CD4-positive, alpha-beta memory T cell (primary cell): Measurements from ENCODE around the gene POP4. TPM values are rescaled to one million over a fixed set of nuclear protein-coding genes. Genes with fewer than 3 reads are reported as not detected.
A peak's percentile ranks its signal among the peaks of the same experiment; 100 is the strongest.

Experiments
- CTCF ChIA-PET: fragments of 350-600 bp; sonication (Branson Sonifier 250); formaldehyde crosslinking; loops from one replicate; lab custom pipeline; 2021; ENCODE audit warnings: inconsistent platforms; ENCODE audit not compliant: partially characterized antibody; lab: Charles Lee
- POLR2A ChIA-PET: fragments of 350-600 bp; sonication (Branson Sonifier 250); formaldehyde crosslinking; loops from one replicate; lab custom pipeline; 2021; ENCODE audit not compliant: partially characterized antibody; lab: Charles Lee
- DNase-seq, 5 donors: peaks; one replicate each; pipeline versions ENCODE4 v3.0.0 to v3.0.0-alpha.2; 2020 to 2022; ENCODE audit warnings: mixed read lengths in 1 of 5
- H3K27ac ChIP-seq: one replicate; pipeline ENCODE4 v1.7.0; 2013; ENCODE audit warnings: low read depth, low read length
- H3K27me3 ChIP-seq: 2 replicates; pipeline ENCODE4 v1.7.0; 2013; ENCODE audit warnings: mild to moderate bottlenecking, low read length, moderate library complexity; ENCODE audit not compliant: insufficient read depth
- H3K36me3 ChIP-seq: 2 replicates; pipeline ENCODE4 v1.7.0; 2013; ENCODE audit warnings: mild to moderate bottlenecking, low read length, moderate library complexity; ENCODE audit not compliant: insufficient read depth
- H3K4me1 ChIP-seq: 2 replicates; pipeline ENCODE4 v1.7.0; 2013; ENCODE audit warnings: mild to moderate bottlenecking, low read length, moderate library complexity; ENCODE audit not compliant: insufficient read depth
- H3K4me3 ChIP-seq, 2 donors: one replicate each; pipeline ENCODE4 v1.7.0; 2013; ENCODE audit warnings: low read length in 2 of 2, mild to moderate bottlenecking in 1 of 2
- H3K9me3 ChIP-seq, 2 donors: one replicate each; pipeline ENCODE4 v1.7.0; 2013; ENCODE audit warnings: low read length in 2 of 2, control low read depth in 1 of 2; ENCODE audit not compliant: control insufficient read depth in 1 of 2
- H3K27ac Mint-ChIP-seq, 7 donors: one replicate each; pipeline ENCODE4 v1.8.0; 2020 to 2021; ENCODE audit warnings: mixed read lengths in 7 of 7, mild to moderate bottlenecking in 6 of 7, inconsistent platforms in 3 of 7, moderate library complexity in 3 of 7
- H3K27me3 Mint-ChIP-seq, 2 donors: one replicate each; pipeline ENCODE4 v1.8.0; 2020 to 2021; ENCODE audit warnings: mixed read lengths in 2 of 2
- H3K36me3 Mint-ChIP-seq, 2 donors: one replicate each; pipeline ENCODE4 v1.8.0; 2020 to 2021; ENCODE audit warnings: mixed read lengths in 2 of 2, inconsistent platforms in 1 of 2, mild to moderate bottlenecking in 1 of 2
- H3K4me1 Mint-ChIP-seq, 4 donors: one replicate each; pipeline ENCODE4 v1.8.0; 2020 to 2021; ENCODE audit warnings: mixed read lengths in 4 of 4, mild to moderate bottlenecking in 1 of 4
- H3K4me3 Mint-ChIP-seq, 8 donors: one replicate each; pipeline ENCODE4 v1.8.0; 2020 to 2021; ENCODE audit warnings: mixed read lengths in 8 of 8, mild to moderate bottlenecking in 7 of 8, moderate library complexity in 6 of 8, inconsistent platforms in 3 of 8
- H3K9me3 Mint-ChIP-seq, 8 donors: one replicate each; pipeline ENCODE4 v1.8.0; 2020 to 2021; ENCODE audit warnings: mixed read lengths in 8 of 8, mild to moderate bottlenecking in 5 of 8, inconsistent platforms in 3 of 8, moderate library complexity in 1 of 8
- intact Hi-C: fragments of 100-400 bp; cut with micrococcal nuclease; formaldehyde crosslinking; loops from one replicate; pipeline ENCODE4 v1.15.1; 2023
- polyA plus RNA-seq, 2 donors: library from polyadenylated mRNA; unstranded; fragments of 300-500 nt; fragmentation: Illumina TruSeq; gene quantifications; one replicate each; pipeline ENCODE4 v1.2.3, GENCODE V29; 2021
- total RNA-seq, 2 experiments: library from RNA; stranded (reverse); gene quantifications; one replicate each; pipeline ENCODE4 v1.2.3, GENCODE V29; 2021

The POP4 gene
- total and polyA plus RNA-seq, 4 experiments from 2014 or later, result 54.1 to 189 (median 99.9) TPM

- Histone ChIP-seq H3K27me3 (no peaks in the 10 kb centered on the region), H3K4me1 (peaks cover 11% of the 10 kb centered on the region), H3K9me3 (no peaks in the 10 kb centered on the region), H3K4me3 (no peak overlapping the region), H3K36me3 (no peaks in the 10 kb centered on the region), H3K27ac (no peak overlapping the region)
- intact Hi-C loops, result no loop called here
- CTCF ChIA-PET, result interaction anchor here (1.1 to 10.1 kb wide), 6 partner anchors 10 to 54 kb away, joined by 3 to 158 read pairs (median 80); partner anchors contain the start of genes C19orf12 and POP4
- peak overlapping the region in 1 of 8 donors; percentile 44 for H3K4me3 Mint-ChIP-seq
- H3K27me3 Mint-ChIP-seq, result no peaks in the 10 kb centered on the region
- H3K4me1 Mint-ChIP-seq, result peaks cover 8 to 31% (median 12%) of the 10 kb centered on the region in 4 donors
- H3K36me3 Mint-ChIP-seq, result peaks cover 4 to 8% of the 10 kb centered on the region in 2 donors
- H3K27ac Mint-ChIP-seq, result peak overlapping the region in 1 of 7 donors; percentile 42
- no peak for DNase-seq
- peaks cover 0 to 1% (median 0%) of the 10 kb centered on the region in 8 donors for H3K9me3 Mint-ChIP-seq
- POLR2A ChIA-PET, result interaction anchor here (1.8 to 8.7 kb wide), 4 partner anchors 10 to 56 kb away, joined by 6 to 138 read pairs (median 54); partner anchors contain the start of genes C19orf12 and POP4
Observed at GRCh38 chr19:29662278-29662603, 56.2 kb downstream of the POP4 start.

GRCh38 chr19:29662604-29663404 is 56.7 kb downstream of the POP4 start:
- H3K4me1 Mint-ChIP-seq, result peaks cover 12 to 37% (median 16%) of the 10 kb centered on the region in 4 donors
- no peak overlapping the region for H3K4me3 ChIP-seq
- intact Hi-C loops, result no loop called here
- H3K27me3 ChIP-seq, result no peaks in the 10 kb centered on the region
- H3K27ac Mint-ChIP-seq, result peak overlapping the region in 4 of 7 donors; percentile 52 to 74 (median 55)
- CTCF ChIA-PET, result interaction anchor here (1.0 to 10.1 kb wide), 7 partner anchors 9 to 54 kb away, joined by 3 to 158 read pairs (median 18); partner anchors contain the start of genes C19orf12 and POP4
- no peak for DNase-seq
- H3K36me3 Mint-ChIP-seq, result peaks cover 4 to 11% of the 10 kb centered on the region in 2 donors
- POLR2A ChIA-PET, result interaction anchor here (1.8 to 8.7 kb wide), 5 partner anchors 10 to 56 kb away, joined by 6 to 163 read pairs (median 93); partner anchors contain the start of genes C19orf12 and POP4
- peaks cover 0 to 1% (median 0%) of the 10 kb centered on the region in 8 donors for H3K9me3 Mint-ChIP-seq
- H3K27ac ChIP-seq, result no peak overlapping the region
- peaks cover 16% of the 10 kb centered on the region for H3K4me1 ChIP-seq
- H3K36me3 ChIP-seq, result no peaks in the 10 kb centered on the region
- no peaks in the 10 kb centered on the region for H3K9me3 ChIP-seq
- H3K27me3 Mint-ChIP-seq, result no peaks in the 10 kb centered on the region
- peak overlapping the region in 3 of 8 donors; percentile 41 to 54 (median 42) for H3K4me3 Mint-ChIP-seq

GRCh38 chr19:29663861-29664752 is 58.0 kb downstream of the POP4 start:
- Mint-ChIP-seq H3K4me1 (peaks cover 17 to 50% (median 27%) of the 10 kb centered on the region in 4 donors), H3K27ac (peak overlapping the region; percentile 74 to 93 (median 84)), H3K9me3 (peaks cover 0 to 1% (median 0%) of the 10 kb centered on the region in 8 donors), H3K36me3 (peaks cover 4 to 12% of the 10 kb centered on the region in 2 donors), H3K27me3 (no peaks in the 10 kb centered on the region), H3K4me3 (peak overlapping the region; percentile 72 to 89 (median 82))
- no peak for DNase-seq
- H3K4me1 ChIP-seq, result peaks cover 29% of the 10 kb centered on the region
- POLR2A ChIA-PET, result interaction anchor here (0.6 to 8.7 kb wide), 8 partner anchors 8 to 56 kb away, joined by 3 to 163 read pairs (median 63); partner anchors contain the start of genes C19orf12 and POP4
- intact Hi-C loops, result loop anchor here (2.0 kb wide), 2 partner anchors 51 to 181 kb away; partner anchors contain the start of gene C19orf12
- H3K9me3 ChIP-seq, result no peaks in the 10 kb centered on the region
- no peaks in the 10 kb centered on the region for H3K27me3 ChIP-seq
- CTCF ChIA-PET, result interaction anchor here (1.0 to 10.1 kb wide), 9 partner anchors 8 to 168 kb away, joined by 3 to 158 read pairs (median 75); partner anchors contain the start of genes C19orf12 and POP4
- H3K27ac ChIP-seq, result peak overlapping the region; percentile 92
- H3K36me3 ChIP-seq, result no peaks in the 10 kb centered on the region
- no peak overlapping the region for H3K4me3 ChIP-seq

GRCh38 chr19:29664753-29665214 is 58.7 kb downstream of the POP4 start:
- no peak for DNase-seq
- H3K27me3 ChIP-seq, result no peaks in the 10 kb centered on the region
- Mint-ChIP-seq H3K27me3 (no peaks in the 10 kb centered on the region), H3K4me1 (peaks cover 20 to 57% (median 33%) of the 10 kb centered on the region in 4 donors), H3K27ac (peak overlapping the region; percentile 60 to 93 (median 77)), H3K36me3 (peaks cover 7 to 15% of the 10 kb centered on the region in 2 donors), H3K9me3 (peaks cover 0 to 1% (median 0%) of the 10 kb centered on the region in 8 donors), H3K4me3 (peak overlapping the region; percentile 72 to 89 (median 82))
- ChIA-PET CTCF (interaction anchor here (0.8 to 10.1 kb wide), 10 partner anchors 13 to 281 kb away, joined by 3 to 158 read pairs (median 58); partner anchors contain the start of genes C19orf12 and POP4), POLR2A (interaction anchor here (0.6 to 8.7 kb wide), 11 partner anchors 8 to 277 kb away, joined by 3 to 163 read pairs (median 26); partner anchors contain the start of genes C19orf12, POP4 and URI1)
- no peaks in the 10 kb centered on the region for H3K36me3 ChIP-seq
- H3K4me3 ChIP-seq, result peak overlapping the region in 1 of 2 donors; percentile 77
- H3K4me1 ChIP-seq, result peaks cover 36% of the 10 kb centered on the region
- intact Hi-C loops, result loop anchor here (1.0 to 2.0 kb wide), 5 partner anchors 9 to 180 kb away; partner anchors contain the start of genes C19orf12 and CCNE1
- H3K9me3 ChIP-seq, result no peaks in the 10 kb centered on the region
- peak overlapping the region; percentile 92 for H3K27ac ChIP-seq

GRCh38 chr19:29665215-29665825 is 59.2 kb downstream of the POP4 start, which contains the start of gene PLEKHF1:
TSS of gene PLEKHF1 (plus strand) at chr19:29665461. CDS start at chr19:29673840, 8,379 bp downstream.
- Histone ChIP-seq H3K27me3 (no peaks in the 10 kb centered on the region), H3K9me3 (no peaks in the 10 kb centered on the region), H3K4me3 (peak within 1 kb of the TSS; percentile 77 to 83), H3K4me1 (peaks cover 42% of the 10 kb centered on the region), H3K36me3 (no peaks in the 10 kb centered on the region), H3K27ac (peak within 1 kb of the TSS; percentile 92)
- Mint-ChIP-seq H3K9me3 (peaks cover 0 to 1% (median 0%) of the 10 kb centered on the region in 8 donors), H3K27me3 (no peaks in the 10 kb centered on the region), H3K4me1 (peaks cover 24 to 62% (median 38%) of the 10 kb centered on the region in 4 donors), H3K27ac (peak within 1 kb of the TSS; percentile 92 to 100 (median 96)), H3K4me3 (peak within 1 kb of the TSS; percentile 89 to 98 (median 93)), H3K36me3 (peaks cover 10 to 19% of the 10 kb centered on the region in 2 donors)
- ChIA-PET POLR2A (interaction anchor here (0.8 to 8.7 kb wide), 10 partner anchors 8 to 277 kb away, joined by 3 to 163 read pairs (median 30); partner anchors contain the start of genes C19orf12, POP4 and URI1), CTCF (interaction anchor here (0.8 to 10.1 kb wide), 9 partner anchors 12 to 281 kb away, joined by 3 to 158 read pairs (median 75); partner anchors contain the start of genes C19orf12 and POP4)
- DNase-seq, result peak; percentile 73 to 88 (median 78)
- intact Hi-C loops, result loop anchor here (1.0 to 2.0 kb wide), 5 partner anchors 8 to 179 kb away; partner anchors contain the start of genes C19orf12 and CCNE1
